HG03439 (cell line): ENCODE results near the gene RBMS3.
"Not testable (repeated sequence)": the region's sequence is repeated elsewhere in the genome, so short reads cannot be mapped to it uniquely, and the experiment has no call there.

ENCODE experiments used
- ATAC-seq: cut with Tn5 transposase; IDR thresholded peaks from one replicate; pipeline ENCODE4 v1.9.1; 2021; ENCODE audit warnings: mild to moderate bottlenecking, moderate library complexity; ENCODE audit not compliant: unreplicated experiment

RBMS3 gene

DNA sequence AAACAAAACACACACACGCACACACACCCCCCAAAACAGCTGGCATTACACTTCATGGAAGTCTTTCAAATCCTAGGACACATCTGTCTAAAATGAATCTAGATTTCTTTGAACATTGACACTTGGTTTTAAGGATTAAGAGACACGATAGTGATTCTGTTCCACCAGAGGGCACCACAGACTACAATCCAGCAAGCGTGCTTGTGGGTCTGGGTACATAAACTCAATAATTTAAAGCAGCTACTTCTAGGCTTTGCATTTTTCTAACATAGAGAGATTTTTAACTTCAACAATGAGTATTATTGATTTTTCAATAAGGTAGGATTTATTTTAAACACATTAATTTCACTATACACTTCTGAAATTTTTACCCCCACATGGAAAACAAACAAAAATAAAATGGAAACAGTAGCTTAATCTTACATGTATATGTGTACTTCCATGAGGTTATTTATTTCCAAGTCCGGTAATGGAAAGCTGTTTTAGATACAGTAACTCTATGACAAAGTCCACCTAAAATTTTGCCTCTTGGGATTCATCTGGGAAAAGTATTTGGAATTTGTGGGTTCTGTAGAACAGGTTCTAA is 761.5 kb downstream of the RBMS3 start:
- no peak for ATAC-seq

DNA sequence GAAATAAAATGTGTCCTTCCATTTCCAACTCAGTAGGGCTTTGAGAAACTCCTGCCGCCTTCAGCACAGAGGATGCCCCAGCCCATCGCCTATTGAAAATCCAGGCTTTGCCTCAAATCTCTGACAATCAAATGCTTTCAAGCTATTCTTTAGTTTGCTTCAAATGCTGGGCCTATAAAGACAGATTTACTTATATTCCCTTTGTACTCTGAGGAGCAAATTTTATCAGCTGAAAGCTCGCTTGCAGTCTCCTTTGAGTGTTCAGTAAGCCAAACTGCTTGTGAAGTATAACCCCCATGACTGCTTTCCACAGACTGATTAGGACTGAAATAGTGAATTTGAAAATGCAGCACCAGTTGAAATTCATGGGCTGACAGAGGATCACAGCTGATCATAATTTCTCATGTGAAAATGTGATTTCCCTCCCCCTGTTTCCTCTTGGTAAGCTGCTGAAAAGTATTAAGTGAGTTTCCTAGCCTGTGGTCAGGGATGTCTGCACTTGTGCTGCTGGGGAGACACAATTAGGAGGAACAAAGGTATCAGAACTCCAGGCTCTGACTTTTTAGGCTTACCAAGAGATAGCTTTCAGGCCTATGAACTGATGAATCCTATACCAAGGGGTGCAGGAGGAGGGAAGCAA is 762.2 kb downstream of the RBMS3 start:
- ATAC-seq, result no peak

DNA sequence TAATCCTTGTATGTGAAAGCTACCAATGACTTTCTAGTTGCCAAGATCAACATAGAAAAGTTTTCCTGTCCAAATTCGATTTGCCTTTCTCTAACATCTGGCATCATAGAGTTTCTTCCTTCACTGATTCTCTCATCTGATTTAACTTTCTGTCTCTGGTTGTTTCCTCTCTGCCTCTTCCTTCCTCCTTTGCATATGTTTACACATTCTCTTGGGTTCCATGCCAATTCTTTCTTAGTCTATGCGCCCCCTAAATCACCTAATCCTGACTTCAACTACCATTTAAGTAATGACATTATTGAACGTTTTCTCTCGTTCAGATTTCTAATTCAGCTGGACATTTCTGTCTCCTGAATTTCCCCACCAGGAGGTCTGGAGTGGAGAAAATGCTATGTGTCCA is 763.6 kb downstream of the RBMS3 start:
- no peak for ATAC-seq

DNA sequence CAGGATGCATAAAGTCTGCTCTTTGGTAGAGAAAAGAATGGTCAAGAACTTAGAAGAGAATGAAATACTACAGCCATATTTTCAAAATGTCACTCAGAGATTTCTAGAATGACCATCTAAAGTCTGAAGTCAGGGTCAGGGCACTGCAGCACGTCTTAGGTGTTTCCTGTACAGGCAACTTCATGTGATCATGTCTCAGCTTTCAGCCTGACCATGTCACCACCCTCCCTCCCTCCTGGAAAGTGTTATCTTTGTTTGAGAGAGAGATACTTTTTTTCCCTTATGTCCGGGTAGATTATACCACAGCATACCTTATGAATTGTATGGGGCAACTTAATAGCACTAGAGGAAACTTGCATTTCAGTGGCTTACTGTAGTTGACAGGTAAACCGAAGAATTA is 767.6 kb downstream of the RBMS3 start:
- ATAC-seq, result no peak

DNA sequence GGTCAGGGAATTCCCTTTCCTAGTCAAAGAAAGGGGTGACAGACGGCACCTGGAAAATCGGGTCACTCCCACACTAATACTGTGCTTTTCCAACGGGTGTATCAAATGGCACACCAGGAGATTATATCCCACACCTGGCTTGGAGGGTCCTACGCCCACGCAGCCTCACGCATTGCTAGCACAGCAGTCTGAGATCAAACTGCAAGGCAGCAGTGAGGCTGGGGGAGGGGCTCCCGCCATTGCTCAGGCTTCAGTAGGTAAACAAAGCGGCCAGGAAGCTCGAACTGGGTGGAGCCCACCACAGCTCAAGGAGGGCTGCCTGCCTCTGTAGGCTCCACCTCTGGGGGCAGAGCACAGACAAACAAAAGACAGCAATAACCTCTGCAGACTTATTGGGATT is 769.2 kb downstream of the RBMS3 start:
- not testable (repeated sequence) for ATAC-seq

DNA sequence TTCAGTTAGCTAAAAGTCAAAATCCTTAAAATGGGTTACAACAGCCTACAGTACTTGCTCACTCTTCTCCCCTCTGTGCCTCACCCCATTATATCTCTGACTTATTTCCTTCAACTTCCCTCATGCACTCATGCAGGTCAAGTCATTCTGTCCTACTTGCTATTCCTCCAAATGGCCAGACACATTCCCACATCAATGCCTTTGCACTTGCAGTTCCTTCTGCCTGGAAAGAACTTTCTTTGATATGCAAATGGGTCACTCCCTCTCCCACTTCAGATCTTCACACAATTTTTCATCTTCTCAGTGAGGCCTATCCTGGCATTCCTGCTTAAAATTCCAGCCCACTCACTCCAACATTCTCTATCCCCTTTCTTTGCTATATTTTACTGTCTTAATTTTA is 778.4 kb downstream of the RBMS3 start:
- no peak for ATAC-seq
